ENCODE data around the gene CST9.
A peak's percentile ranks its signal among the peaks of the same experiment; 100 is the strongest.
"Not testable (repeated sequence)": the region's sequence is repeated elsewhere in the genome, so short reads cannot be mapped to it uniquely, and the experiment has no call there.

Gene CST9

GRCh38 chr20:23622401-23622800 is 16.7 kb upstream of the CST9 start:
- DNase-seq: not testable (repeated sequence)

- DNase-seq: not testable (repeated sequence)
Observed at GRCh38 chr20:23620670-23621386, 15.1 kb upstream of the CST9 start.

- DNase-seq: no peak
Observed at GRCh38 chr20:23614163-23614562, 8.4 kb upstream of the CST9 start.

GRCh38 chr20:23613676-23614075 is 8.0 kb upstream of the CST9 start:
- DNase-seq: no peak

DNA sequence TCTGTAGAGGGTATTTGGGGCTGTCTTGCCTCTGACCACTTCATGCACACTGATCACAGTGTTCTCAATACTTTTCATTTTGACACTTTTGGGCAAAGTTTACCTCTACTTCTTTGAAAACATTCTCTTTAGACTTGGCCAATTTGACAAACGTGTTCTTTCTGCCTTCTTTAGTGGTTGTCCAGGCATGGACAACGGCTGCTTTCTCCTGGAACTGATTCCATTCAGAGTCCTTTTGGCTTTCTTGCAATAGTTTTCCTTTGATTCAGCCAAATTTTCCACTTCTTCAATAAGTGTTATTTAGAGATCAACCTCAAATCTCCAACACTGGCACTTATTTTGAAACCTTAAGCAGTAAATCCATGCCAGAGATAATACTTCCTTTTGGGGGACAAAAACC is 6.7 kb upstream of the CST9 start:
- DNase-seq: no peak

- DNase-seq: no peak
Observed at GRCh38 chr20:23609486-23610109, 3.9 kb upstream of the CST9 start.

DNA sequence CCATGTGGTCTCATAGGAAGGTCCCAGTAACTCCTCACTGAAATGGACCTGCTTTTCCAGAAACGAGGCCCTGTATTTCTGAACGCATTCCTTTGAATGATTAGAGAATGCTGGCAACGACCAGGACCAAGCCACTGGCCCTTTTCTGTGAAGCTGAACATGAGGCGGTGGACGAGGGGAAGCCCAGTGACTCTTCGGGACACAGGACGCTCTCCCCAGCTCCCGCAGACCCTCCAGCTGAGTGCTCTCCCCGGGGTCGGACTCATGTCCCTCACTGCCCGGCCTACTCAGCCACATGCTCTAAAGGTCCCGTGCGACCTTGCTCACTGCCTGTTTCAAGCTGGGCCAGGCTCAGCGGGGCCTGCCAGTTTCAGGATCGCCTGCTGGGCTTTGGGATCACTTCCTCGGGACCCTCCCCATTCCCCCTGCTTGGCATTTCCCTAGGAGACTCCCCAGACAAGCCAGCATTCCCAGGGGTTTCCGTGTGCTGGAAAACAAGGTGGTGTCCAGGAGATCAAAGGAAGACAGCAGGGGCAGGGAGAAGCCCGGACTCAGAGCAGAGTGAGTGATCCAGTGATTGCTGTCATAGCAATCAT is 2.6 kb upstream of the CST9 start:
- DNase-seq: no peak

DNA sequence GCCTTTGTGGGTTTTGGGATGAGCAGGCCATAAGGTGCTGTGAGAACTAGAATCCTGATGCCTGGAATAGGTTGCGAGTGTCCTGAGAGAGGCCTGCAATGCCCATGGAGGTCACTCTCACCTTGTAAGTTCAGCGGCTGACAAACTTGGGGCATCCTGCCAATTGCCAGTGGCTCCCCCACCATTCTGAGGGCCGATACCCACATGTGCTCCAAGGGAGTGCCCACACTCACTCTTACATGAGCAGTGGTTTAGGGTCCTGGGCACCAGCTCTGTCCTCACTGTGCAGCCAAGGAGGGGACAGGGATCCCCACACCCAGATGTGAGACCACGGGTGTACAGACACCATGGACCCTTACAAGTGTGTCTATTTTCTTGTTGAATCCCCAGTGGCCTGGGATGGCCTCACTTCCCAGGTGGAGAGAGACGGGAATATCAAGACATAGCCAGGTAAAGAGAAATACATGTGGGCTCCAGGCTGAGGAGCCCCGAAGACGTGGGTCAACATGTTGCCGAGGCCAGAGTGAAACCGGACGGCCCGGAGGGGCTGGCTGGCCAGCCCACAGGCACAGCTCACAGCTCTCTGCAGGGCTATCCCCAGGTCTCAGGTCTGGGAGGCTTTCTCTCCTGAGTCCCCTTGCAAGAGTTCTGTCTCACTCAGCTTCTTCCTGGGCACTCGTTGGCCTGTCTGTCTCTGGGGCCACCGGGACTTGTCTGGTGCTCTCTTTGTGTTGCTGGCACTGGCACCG is 2.0 kb upstream of the CST9 start:
- no peak for DNase-seq

DNA sequence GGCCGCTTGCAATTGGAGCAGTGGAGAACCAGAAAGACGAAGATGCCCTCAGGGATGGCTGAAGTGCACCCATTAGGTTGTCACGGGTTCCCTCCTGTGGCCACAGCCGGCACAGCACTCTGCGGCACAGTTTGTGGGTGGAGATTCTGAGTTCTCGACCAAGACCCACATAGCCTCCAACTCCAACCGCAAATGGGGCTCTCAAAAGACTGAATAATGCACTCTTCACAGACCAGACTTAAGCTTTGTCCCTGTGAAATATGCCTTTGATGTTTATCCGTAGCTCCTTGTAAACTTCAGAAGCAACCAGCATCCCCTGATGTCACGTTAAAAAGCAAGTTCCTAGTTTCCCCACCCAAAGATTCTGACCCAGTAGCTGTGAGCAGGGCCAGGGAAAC is 934 bp upstream of the CST9 start:
- DNase-seq: peak; percentile 36

DNA sequence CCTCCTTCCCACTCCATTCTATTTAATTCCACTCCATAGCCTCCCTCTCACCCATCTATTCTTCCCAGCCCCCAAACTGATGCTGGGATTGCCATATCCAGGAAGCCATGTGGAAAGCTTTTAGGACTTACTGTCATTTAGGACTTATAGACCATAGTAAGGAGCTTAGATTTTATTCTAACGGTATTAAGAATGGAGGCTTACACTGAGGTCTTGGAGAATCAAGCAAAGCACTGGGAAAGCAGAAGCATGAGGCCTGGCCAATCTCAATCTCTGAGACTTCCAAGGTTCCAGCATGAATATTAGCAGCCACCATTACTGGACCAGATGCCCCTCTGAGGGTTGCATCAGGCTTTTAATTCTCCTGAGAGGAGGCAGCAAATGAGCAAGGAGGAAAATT is 1.4 kb downstream of the CST9 start:
- DNase-seq: no peak

DNA sequence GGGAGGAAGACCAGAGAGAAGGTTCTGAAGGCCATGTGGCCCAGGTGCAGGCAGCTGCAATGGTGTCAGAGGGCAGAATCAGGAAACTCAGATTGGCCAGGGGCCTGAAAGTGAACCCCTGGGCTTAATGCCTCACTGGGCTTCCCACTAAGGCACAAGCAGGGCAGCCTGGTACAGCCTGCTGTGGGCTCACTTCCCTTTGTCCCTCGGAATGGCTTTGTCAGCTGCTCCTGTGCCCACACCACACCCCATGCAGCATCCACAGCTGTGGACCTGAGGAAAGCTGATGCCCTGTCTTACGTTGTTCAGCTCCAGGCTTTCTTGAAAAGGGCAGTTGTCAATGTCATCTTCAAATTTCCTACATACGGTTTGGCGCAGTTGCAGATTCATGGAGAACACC is 2.4 kb downstream of the CST9 start:
- no peak for DNase-seq

- no peak for DNase-seq
Observed at GRCh38 chr20:23602699-23603098, 3.0 kb downstream of the CST9 start.

- no peak for DNase-seq
Observed at GRCh38 chr20:23602241-23602640, 3.5 kb downstream of the CST9 start.

DNA sequence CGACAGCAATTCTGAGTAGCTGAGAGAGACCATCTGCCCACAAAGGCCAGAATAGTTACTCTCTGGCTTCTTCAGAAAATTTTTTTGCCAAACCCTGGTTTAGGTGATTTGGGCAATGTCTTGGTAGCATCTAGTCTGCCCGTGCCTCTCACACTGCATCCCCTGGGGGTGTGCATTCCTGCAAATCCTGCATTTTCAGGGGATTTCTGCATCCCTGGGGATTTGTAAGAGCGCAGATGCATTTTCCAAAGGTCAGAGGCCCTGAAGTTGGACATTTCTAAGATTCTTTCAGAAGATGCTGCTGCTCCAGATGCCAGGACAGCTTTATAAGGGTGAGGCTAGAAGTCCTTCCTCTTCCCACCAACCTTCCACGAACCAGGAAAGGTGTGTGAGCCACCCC is 4.0 kb downstream of the CST9 start:
- DNase-seq: no peak

- DNase-seq: no peak
Observed at GRCh38 chr20:23598481-23598880, 7.2 kb downstream of the CST9 start.

DNA sequence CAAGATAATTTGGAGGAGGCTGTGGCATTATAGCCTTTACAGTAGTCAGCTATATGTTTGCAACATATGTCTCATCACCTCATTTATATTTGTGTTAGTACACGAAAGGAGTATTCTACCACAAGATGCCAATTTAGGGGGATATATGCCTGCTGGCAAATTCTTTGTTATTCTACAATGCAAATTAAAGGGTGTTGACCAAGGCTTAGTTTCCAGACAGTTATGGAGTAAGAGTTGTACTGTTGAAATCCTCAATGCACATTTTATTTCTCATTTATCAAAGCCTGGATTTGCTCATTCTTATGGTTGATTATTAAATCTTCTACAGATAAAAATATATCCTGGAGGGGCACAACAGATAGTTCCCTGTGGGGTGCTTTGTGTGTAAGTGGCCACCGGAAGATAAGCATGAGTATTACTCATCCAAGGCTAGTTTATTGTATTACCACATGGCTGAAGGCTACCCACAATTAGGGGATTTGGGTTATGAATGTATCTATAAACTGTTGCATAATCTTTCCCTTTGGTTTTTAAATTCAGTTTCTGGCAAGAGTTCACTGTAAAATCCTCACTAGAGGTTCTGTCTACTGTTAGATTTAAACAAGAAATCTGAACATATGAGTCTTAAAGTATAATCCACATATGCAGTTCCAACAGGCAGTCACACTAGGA is 9.0 kb downstream of the CST9 start:
- no peak for DNase-seq

DNA sequence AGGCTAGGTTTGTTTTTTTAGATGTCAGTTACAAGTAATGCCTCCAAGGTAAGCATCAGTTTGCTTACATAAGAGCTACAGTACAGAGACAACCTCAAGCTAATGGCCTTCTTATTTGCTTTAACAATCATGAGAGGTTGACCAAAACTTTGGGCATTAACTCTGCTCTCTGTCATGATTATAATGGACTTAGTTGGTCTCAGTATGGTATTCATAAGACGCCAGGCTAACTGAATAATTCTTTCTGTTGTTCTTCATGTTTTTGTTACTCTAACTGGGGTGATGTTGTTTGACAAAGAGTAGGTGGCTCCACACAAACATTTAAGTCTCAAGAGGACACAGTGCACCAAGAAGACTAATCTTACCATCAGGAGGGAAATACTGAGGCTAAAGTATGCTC is 9.8 kb downstream of the CST9 start:
- DNase-seq: no peak

DNA sequence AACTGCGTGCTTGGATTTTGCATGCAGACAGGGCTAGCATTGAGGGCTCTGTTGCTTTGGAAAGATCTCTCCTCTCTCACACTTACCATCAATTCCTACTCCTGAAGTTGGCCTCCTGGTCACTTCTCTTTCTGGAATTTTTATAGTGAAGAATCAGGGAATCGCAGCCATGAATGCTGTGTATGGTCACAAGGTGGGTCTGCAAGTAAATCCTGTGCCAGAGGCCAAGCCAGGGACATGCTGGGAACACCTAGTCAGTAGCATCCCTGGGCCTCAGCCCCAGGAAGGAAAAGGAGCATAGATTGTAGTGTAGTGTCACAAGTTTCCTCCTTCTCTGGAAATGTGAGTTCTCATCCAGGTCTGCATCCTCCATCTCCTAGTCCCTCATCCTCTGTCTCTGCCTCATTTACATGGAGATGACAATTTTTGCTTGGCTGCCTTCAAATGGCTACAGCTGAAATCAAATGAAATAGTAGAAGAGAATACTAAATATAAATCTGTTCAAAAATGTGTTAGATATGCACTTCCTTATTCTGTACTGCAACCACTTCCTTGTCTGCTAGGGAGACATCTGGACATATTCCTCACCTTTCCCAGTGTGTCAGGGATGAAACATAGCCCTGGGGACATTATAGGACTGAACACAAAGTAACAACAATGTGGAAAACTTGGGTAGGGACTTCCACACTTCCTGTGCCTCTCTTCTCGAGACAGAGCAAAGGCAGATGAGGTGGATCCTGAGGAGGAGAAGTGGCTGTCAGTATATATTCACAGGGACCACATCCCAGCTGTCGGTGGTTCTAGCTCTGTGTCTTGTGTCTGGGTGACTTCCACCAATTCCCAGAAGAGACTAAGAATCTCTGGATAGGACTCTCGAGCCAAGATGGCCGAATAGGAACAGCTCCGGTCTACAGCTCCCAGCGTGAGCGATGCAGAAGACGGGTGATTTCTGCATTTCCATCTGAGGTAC is 17.0 kb downstream of the CST9 start:
- no peak for DNase-seq

DNA sequence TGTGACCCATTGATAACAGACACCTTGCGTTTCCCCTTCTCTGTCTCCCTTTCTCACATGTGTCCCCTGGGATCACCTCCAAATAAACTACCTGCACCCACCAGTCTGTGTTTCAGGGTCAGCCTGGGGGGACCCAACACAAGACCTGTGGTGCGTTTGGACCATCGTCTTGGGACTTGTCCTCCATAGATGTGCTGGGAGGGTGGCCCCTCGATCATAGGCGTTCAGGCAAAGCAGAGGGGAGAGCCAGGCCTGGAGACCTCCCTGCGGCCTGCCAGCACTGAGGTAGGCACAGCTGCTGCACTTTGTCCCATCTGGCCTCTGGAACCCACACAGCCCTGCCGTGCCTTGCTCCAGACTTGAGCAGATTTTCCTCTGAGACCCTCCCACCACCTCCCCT is 18.1 kb downstream of the CST9 start:
- no peak for DNase-seq

DNA sequence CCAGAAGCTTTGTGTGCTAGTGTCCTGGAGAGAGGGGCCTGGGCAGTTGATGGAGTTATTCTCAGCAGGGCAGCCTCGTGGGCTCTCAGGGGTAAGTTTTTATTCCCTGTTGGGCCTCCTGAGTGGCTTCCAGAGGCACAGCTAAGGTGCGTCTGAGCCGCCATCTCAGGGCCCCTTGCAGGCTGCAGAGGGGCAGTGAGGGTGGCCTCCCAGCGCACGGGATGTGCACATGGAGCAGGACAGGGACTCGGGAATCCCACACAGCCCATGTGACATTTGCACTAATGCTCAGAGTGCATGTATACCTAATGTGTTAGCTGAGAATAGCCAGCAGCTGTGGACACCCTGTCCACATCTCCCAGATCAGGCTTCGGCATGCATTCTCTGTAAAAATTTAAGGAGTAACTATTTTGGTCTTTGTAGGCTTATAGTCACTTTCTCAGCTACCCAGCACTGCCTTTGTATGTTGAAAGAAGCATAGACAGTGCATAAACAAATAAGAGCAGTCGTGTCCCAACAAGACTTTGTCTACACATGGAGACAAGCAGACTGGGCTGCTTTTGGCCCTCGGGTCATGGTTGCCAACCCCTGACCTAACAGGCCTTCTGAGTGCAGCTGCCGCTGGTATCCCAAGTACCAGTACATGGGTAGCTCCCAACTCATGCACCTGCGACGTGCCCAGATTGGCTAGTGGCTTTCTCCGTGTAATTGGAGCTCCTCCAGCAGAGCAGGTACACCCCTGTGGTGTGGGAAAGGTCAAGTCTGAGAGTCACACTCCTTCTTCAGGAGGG is 18.8 kb downstream of the CST9 start:
- DNase-seq: no peak
